HEK293 (cell line): ENCODE data around the gene PRICKLE3.

ENCODE experiments used
- CTCF ChIA-PET: fragments of 350-600 bp; formaldehyde crosslinking; extraction: SDS; loops from one replicate; lab custom pipeline; 2021; ENCODE audit warnings: antibody characterized with exemption; lab: Yijun Ruan, JAX
- POLR2A ChIA-PET: fragments of 300-600 bp; formaldehyde crosslinking; extraction: SDS; loops from one replicate; lab custom pipeline; 2020; ENCODE audit warnings: antibody characterized with exemption, inconsistent platforms; lab: Yijun Ruan, JAX
- H3K27ac ChIP-seq: fragments of 200-500 bp; sonication (Bioruptor generic); 2 replicates; pipeline ENCODE4 v1.5.1; 2014; ENCODE audit warnings: low read depth, low read length, control low read depth, inconsistent platforms; ENCODE audit errors: extremely low read depth
- H3K36me3 ChIP-seq, 2 experiments: fragments of 200-500 bp in 1 of 2; sonication (Bioruptor generic) in 1 of 2; 1 replicate in 1 of 2; 2 replicates in 1 of 2; pipeline ENCODE4 v1.5.1; 2014 to 2017; ENCODE audit warnings: inconsistent platforms in 2 of 2, low read length in 2 of 2; ENCODE audit not compliant: control insufficient read depth in 2 of 2, insufficient read depth in 1 of 2
- H3K4me1 ChIP-seq: fragments of 200-500 bp; sonication (Bioruptor generic); 2 replicates; pipeline ENCODE4 v1.5.1; 2014; ENCODE audit warnings: mild to moderate bottlenecking, low read length, inconsistent platforms; ENCODE audit not compliant: control insufficient read depth, insufficient read depth
- H3K4me3 ChIP-seq: 2 replicates; pipeline ENCODE4 v1.5.1; 2011; ENCODE audit warnings: low read depth, mild to moderate bottlenecking, control low read depth, low read length, moderate library complexity
- H3K9me3 ChIP-seq: fragments of 200-500 bp; sonication (Bioruptor generic); 2 replicates; pipeline ENCODE4 v1.5.1; 2014; ENCODE audit warnings: low read depth, low read length, inconsistent platforms; ENCODE audit not compliant: control insufficient read depth, insufficient read depth
- BCL11B ChIP-seq: fragments of 450-650 bp; formaldehyde crosslinking; IDR thresholded peaks from 2 replicates; pipeline ENCODE4 v1.5.1; 2016; ENCODE audit warnings: low read depth, missing biosample characterization, missing genetic modification characterization
- EGR2 ChIP-seq: fragments of 450-650 bp; formaldehyde crosslinking; IDR thresholded peaks from 2 replicates; pipeline ENCODE4 v1.5.1; 2016; ENCODE audit warnings: low read depth, missing biosample characterization, missing genetic modification characterization
- GLIS2 ChIP-seq: fragments of 450-650 bp; formaldehyde crosslinking; IDR thresholded peaks from 2 replicates; pipeline ENCODE4 v1.5.1; 2016; ENCODE audit warnings: missing biosample characterization, missing genetic modification characterization
- KLF1 ChIP-seq: fragments of 450-650 bp; formaldehyde crosslinking; IDR thresholded peaks from 2 replicates; pipeline ENCODE4 v1.5.1; 2016; ENCODE audit warnings: missing biosample characterization, missing genetic modification characterization
- KLF10 ChIP-seq: fragments of 450-650 bp; IDR thresholded peaks from 2 replicates; pipeline ENCODE4 v1.5.1; 2018; ENCODE audit warnings: missing biosample characterization, mild to moderate bottlenecking, missing genetic modification characterization
- KLF8 ChIP-seq: fragments of 450-650 bp; formaldehyde crosslinking; IDR thresholded peaks from 2 replicates; pipeline ENCODE4 v1.5.1; 2016; ENCODE audit warnings: missing biosample characterization, missing genetic modification characterization
- PRDM4 ChIP-seq: fragments of 450-650 bp; formaldehyde crosslinking; IDR thresholded peaks from 2 replicates; pipeline ENCODE4 v1.5.1; 2017; ENCODE audit warnings: missing biosample characterization, missing genetic modification characterization
- SP3 ChIP-seq: fragments of 450-650 bp; formaldehyde crosslinking; IDR thresholded peaks from 2 replicates; pipeline ENCODE4 v1.5.1; 2016; ENCODE audit warnings: missing biosample characterization, missing genetic modification characterization
- ZFP41 ChIP-seq: fragments of 450-650 bp; formaldehyde crosslinking; IDR thresholded peaks from 2 replicates; pipeline ENCODE4 v1.5.1; 2016; ENCODE audit warnings: missing biosample characterization, missing genetic modification characterization, borderline replicate concordance
- ZNF121 ChIP-seq: fragments of 450-650 bp; formaldehyde crosslinking; IDR thresholded peaks from 2 replicates; pipeline ENCODE4 v1.5.1; 2016; ENCODE audit warnings: missing biosample characterization, missing genetic modification characterization
- ZNF221 ChIP-seq: fragments of 450-650 bp; formaldehyde crosslinking; IDR thresholded peaks from 2 replicates; pipeline ENCODE4 v1.5.1; 2017; ENCODE audit warnings: missing biosample characterization, missing genetic modification characterization, borderline replicate concordance
- ZNF223 ChIP-seq: fragments of 450-650 bp; formaldehyde crosslinking; IDR thresholded peaks from 2 replicates; pipeline ENCODE4 v1.5.1; 2016; ENCODE audit warnings: missing biosample characterization, missing genetic modification characterization
- ZNF239 ChIP-seq: fragments of 450-650 bp; formaldehyde crosslinking; IDR thresholded peaks from 2 replicates; pipeline ENCODE4 v1.5.1; 2016; ENCODE audit warnings: missing biosample characterization, missing genetic modification characterization
- ZNF266 ChIP-seq: fragments of 450-650 bp; formaldehyde crosslinking; IDR thresholded peaks from 2 replicates; pipeline ENCODE4 v1.5.1; 2016; ENCODE audit warnings: missing biosample characterization, missing genetic modification characterization, low read depth
- ZNF350 ChIP-seq: fragments of 450-650 bp; formaldehyde crosslinking; IDR thresholded peaks from 2 replicates; pipeline ENCODE4 v1.5.0; 2017; ENCODE audit warnings: missing biosample characterization, mild to moderate bottlenecking, missing genetic modification characterization
- ZNF398 ChIP-seq: fragments of 450-650 bp; formaldehyde crosslinking; IDR thresholded peaks from 2 replicates; pipeline ENCODE4 v1.5.1; 2017; ENCODE audit warnings: missing biosample characterization, missing genetic modification characterization
- ZNF416 ChIP-seq: fragments of 450-650 bp; formaldehyde crosslinking; IDR thresholded peaks from 2 replicates; pipeline ENCODE4 v1.5.1; 2016; ENCODE audit warnings: missing biosample characterization, missing genetic modification characterization
- ZNF48 ChIP-seq: fragments of 450-650 bp; formaldehyde crosslinking; IDR thresholded peaks from 2 replicates; pipeline ENCODE4 v1.5.1; 2016; ENCODE audit warnings: missing biosample characterization, missing genetic modification characterization
- ZNF561 ChIP-seq: fragments of 450-650 bp; IDR thresholded peaks from 2 replicates; pipeline ENCODE4 v1.5.1; 2018; ENCODE audit warnings: missing biosample characterization, missing genetic modification characterization, borderline replicate concordance
- ZNF571 ChIP-seq: fragments of 450-650 bp; formaldehyde crosslinking; IDR thresholded peaks from 2 replicates; pipeline ENCODE4 v1.5.0; 2017; ENCODE audit warnings: missing biosample characterization, missing genetic modification characterization
- ZNF585B ChIP-seq: fragments of 450-650 bp; formaldehyde crosslinking; IDR thresholded peaks from 2 replicates; pipeline ENCODE4 v1.5.1; 2016; ENCODE audit warnings: missing biosample characterization, missing genetic modification characterization
- ZNF621 ChIP-seq: fragments of 450-650 bp; formaldehyde crosslinking; IDR thresholded peaks from 2 replicates; pipeline ENCODE4 v1.5.1; 2017; ENCODE audit warnings: missing biosample characterization, missing genetic modification characterization
- ZNF624 ChIP-seq: fragments of 450-650 bp; formaldehyde crosslinking; IDR thresholded peaks from 2 replicates; pipeline ENCODE4 v1.5.1; 2017; ENCODE audit warnings: missing biosample characterization, missing genetic modification characterization
- ZNF629 ChIP-seq: fragments of 450-650 bp; formaldehyde crosslinking; IDR thresholded peaks from 2 replicates; pipeline ENCODE4 v1.5.1; 2017; ENCODE audit warnings: missing biosample characterization, missing genetic modification characterization
- ZNF677 ChIP-seq: fragments of 450-650 bp; IDR thresholded peaks from 2 replicates; pipeline ENCODE4 v1.5.0; 2018; ENCODE audit warnings: missing biosample characterization, mild to moderate bottlenecking, missing genetic modification characterization, moderate library complexity
- ZNF701 ChIP-seq: fragments of 450-650 bp; formaldehyde crosslinking; IDR thresholded peaks from 2 replicates; pipeline ENCODE4 v1.5.1; 2016; ENCODE audit warnings: missing biosample characterization, missing genetic modification characterization
- ZNF747 ChIP-seq: fragments of 450-650 bp; formaldehyde crosslinking; IDR thresholded peaks from 2 replicates; pipeline ENCODE4 v1.5.1; 2016; ENCODE audit warnings: missing biosample characterization, missing genetic modification characterization

Gene PRICKLE3

GRCh38 chrX:49233176-49233575, 47.0 kb upstream of the PRICKLE3 start, which contains the start of gene CACNA1F (continued):
- no peak for TF ChIP-seq ZNF398 (tag by site-specific recombination)
- no peak for TF ChIP-seq ZNF350 (tag by site-specific recombination)
- no peak for TF ChIP-seq ZNF416 (tag by site-specific recombination)
- no peak for TF ChIP-seq GLIS2
- no peak for TF ChIP-seq ZFP41 (tag by site-specific recombination)
- no peak for TF ChIP-seq ZNF561 (tag by site-specific recombination)
- no peak for TF ChIP-seq KLF10
- no peak for TF ChIP-seq ZNF585B (tag by site-specific recombination)
- TF ChIP-seq ZNF121 = no peak

- Histone ChIP-seq H3K4me1 (no peaks in the 10 kb centered on the region), H3K27ac (no peak overlapping the region), H3K9me3 (no peaks in the 10 kb centered on the region), H3K36me3 (no peaks in the 10 kb centered on the region), H3K4me3 (no peak overlapping the region)
- TF ChIP-seq ZNF701 (tag by site-specific recombination) (no peak), ZNF239 (tag by site-specific recombination) (no peak), GLIS2 (no peak), ZNF48 (tag by site-specific recombination) (no peak), ZNF629 (no peak)
- ChIA-PET CTCF (no interaction called here), POLR2A (no interaction called here)
Measured at GRCh38 chrX:49232525-49232924, 46.4 kb upstream of the PRICKLE3 start.

- Histone ChIP-seq H3K27ac (no peak overlapping the region), H3K9me3 (no peaks in the 10 kb centered on the region), H3K4me1 (no peaks in the 10 kb centered on the region), H3K4me3 (no peak overlapping the region), H3K36me3 (no peaks in the 10 kb centered on the region)
- CTCF ChIA-PET = no interaction called here
- POLR2A ChIA-PET = no interaction called here
- TF ChIP-seq ZNF221 (tag by site-specific recombination) (no peak), BCL11B (tag by site-specific recombination) (peak; percentile 65; the same call in 1 of the 2 replicates)
- TF ChIP-seq, all 188 proteins: peak for 1
Measured at GRCh38 chrX:49231333-49232000, 45.3 kb upstream of the PRICKLE3 start.

GRCh38 chrX:49230500-49231232, 44.5 kb upstream of the PRICKLE3 start:
- no peaks in the 10 kb centered on the region for H3K9me3 ChIP-seq
- TF ChIP-seq ZNF571 (tag by site-specific recombination) (no peak), ZNF677 (tag by site-specific recombination) (no peak), KLF1 (tag by site-specific recombination) (peak; percentile 54), ZNF621 (tag by site-specific recombination) (no peak), KLF8 (tag by site-specific recombination) (no peak), ZNF223 (tag by site-specific recombination) (no peak), EGR2 (tag by site-specific recombination) (0 out of 2 replicates have a peak, but pooled peaks have one; percentile 6), PRDM4 (tag by site-specific recombination) (no peak), ZNF624 (no peak), ZNF747 (tag by site-specific recombination) (no peak), ZNF48 (tag by site-specific recombination) (no peak), SP3 (tag by site-specific recombination) (no peak), ZNF121 (no peak), ZNF266 (no peak)
- H3K27ac ChIP-seq = no peak overlapping the region
- H3K36me3 ChIP-seq = no peaks in the 10 kb centered on the region
- ChIA-PET POLR2A (no interaction called here), CTCF (no interaction called here)
- H3K4me3 ChIP-seq = no peak overlapping the region
- H3K4me1 ChIP-seq = no peaks in the 10 kb centered on the region
